ENCODE results near the gene HMOX1. TPM values are rescaled to one million over a fixed set of nuclear protein-coding genes. Genes with fewer than 3 reads are reported as not detected.
A peak's percentile ranks its signal among the peaks of the same experiment; 100 is the strongest.

HMOX1 gene
- total and polyA plus RNA-seq, 9 donors = 11.5 to 36.0 (median 24.8) TPM

DNA sequence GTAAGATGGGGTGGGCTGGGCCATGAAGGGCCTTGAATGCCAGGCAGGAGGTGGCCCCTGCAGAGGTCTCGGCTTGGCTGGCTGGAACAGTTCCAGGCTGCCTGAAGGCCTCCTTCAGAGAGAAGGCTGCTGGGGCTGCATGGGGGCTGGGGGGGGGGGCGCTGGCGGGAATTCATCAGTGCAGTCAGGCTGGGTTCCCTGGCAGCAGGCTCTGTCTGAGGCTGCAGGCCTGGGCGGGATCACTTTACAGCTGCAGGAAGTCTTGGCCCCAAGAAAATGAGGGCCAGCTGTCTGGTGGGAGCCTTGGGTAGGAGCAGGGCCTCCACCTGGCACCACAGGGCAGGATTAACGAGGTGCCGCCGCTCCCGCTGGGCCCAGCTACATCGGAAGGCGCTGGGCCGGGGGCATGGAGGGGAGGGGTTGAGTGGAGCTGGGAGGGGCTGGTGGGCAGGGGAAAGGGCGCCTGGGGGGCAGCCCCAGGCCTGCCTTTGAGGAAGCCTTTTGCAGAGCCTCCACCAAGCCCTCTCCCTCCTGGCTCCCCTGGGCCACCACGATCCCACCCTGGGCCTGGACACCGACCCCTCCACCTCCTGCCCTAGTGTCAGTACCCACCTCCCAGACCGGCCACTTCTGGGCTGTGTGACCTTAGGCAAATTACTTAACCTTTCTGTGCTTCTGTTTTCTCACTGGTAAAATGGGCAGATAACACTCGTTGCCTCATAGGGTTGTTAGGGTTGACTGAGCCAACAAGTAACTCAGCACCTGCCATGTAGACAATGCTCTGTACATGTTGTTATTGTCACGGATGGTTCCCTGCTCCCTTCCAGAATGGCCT is 31.0 kb upstream of the HMOX1 start:
- peak; percentile 81 for DNase-seq
- Histone ChIP-seq H3K36me3 (ENCODE audit: control insufficient read depth, insufficient read depth, low read length) (peaks cover 28% of the 10 kb centered on the region), H3K27me3 (ENCODE audit: control insufficient read depth, insufficient read depth, low read length) (no peaks in the 10 kb centered on the region), H3K27ac (ENCODE audit: low read length) (peak overlapping the region; percentile 4), H3K4me3 (ENCODE audit: low read length) (no peak overlapping the region), H3K9me3 (replicated peaks; ENCODE audit: control insufficient read depth, low read depth, low read length) (no peaks in the 10 kb centered on the region), H3K4me1 (ENCODE audit: control insufficient read depth, insufficient read depth, low read length) (peaks cover 30% of the 10 kb centered on the region)
- WGBS (ENCODE audit: insufficient coverage) = 35% methylated on average over 5 of the region's 17 CpGs

- H3K4me3 ChIP-seq (ENCODE audit: low read length) = peak overlapping the region; percentile 53
- 1% methylated on average over 40 of the region's 47 CpGs for WGBS (ENCODE audit: insufficient coverage)
- no peaks in the 10 kb centered on the region for H3K27me3 ChIP-seq (ENCODE audit: control insufficient read depth, insufficient read depth, low read length)
- DNase-seq = peak; percentile 94
- H3K4me1 ChIP-seq (ENCODE audit: control insufficient read depth, insufficient read depth, low read length) = peaks cover 33% of the 10 kb centered on the region
- peak overlapping the region; percentile 58 for H3K27ac ChIP-seq (ENCODE audit: low read length)
- H3K36me3 ChIP-seq (ENCODE audit: control insufficient read depth, insufficient read depth, low read length) = peaks cover 19% of the 10 kb centered on the region
- H3K9me3 ChIP-seq (replicated peaks; ENCODE audit: control insufficient read depth, low read depth, low read length) = no peaks in the 10 kb centered on the region
These were observed 30.1 kb upstream of the HMOX1 start for GRCh38 chr22:35350539-35351503.

- no peaks in the 10 kb centered on the region for H3K27me3 ChIP-seq (ENCODE audit: control insufficient read depth, insufficient read depth, low read length)
- 75% methylated on average over 12 of the region's 19 CpGs for WGBS (ENCODE audit: insufficient coverage)
- DNase-seq = peak; percentile 80
- peaks cover 7% of the 10 kb centered on the region for H3K36me3 ChIP-seq (ENCODE audit: control insufficient read depth, insufficient read depth, low read length)
- H3K9me3 ChIP-seq (replicated peaks; ENCODE audit: control insufficient read depth, low read depth, low read length) = no peaks in the 10 kb centered on the region
- no peak overlapping the region for H3K4me3 ChIP-seq (ENCODE audit: low read length)
- H3K4me1 ChIP-seq (ENCODE audit: control insufficient read depth, insufficient read depth, low read length) = peaks cover 30% of the 10 kb centered on the region
- H3K27ac ChIP-seq (ENCODE audit: low read length) = peak overlapping the region; percentile 51
These were observed 28.4 kb upstream of the HMOX1 start for GRCh38 chr22:35352214-35353111.

DNA sequence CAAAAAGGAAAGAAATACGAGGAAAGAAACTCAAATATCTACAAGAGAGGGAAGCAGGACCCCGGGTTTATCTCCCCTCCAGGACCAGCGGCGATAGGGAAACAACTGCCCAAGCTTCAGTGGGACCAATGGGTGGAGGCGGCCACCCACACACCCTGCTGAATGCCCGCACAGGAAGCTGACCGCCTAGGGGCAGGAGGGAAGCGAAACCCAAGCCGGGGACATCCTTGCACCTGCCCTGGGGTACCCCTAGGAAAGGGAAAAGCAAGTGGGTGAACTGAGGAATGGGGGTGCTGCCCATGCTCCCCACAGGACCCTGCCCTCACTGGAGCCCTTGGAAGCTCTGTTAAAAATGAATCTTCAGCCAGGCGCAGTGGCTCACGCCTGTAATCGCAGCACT is 27.6 kb upstream of the HMOX1 start:
- no peak for DNase-seq
- H3K4me3 ChIP-seq (ENCODE audit: low read length) = no peak overlapping the region
- H3K27me3 ChIP-seq (ENCODE audit: control insufficient read depth, insufficient read depth, low read length) = no peaks in the 10 kb centered on the region
- no peaks in the 10 kb centered on the region for H3K36me3 ChIP-seq (ENCODE audit: control insufficient read depth, insufficient read depth, low read length)
- H3K4me1 ChIP-seq (ENCODE audit: control insufficient read depth, insufficient read depth, low read length) = peaks cover 30% of the 10 kb centered on the region
- WGBS (ENCODE audit: insufficient coverage) = 80% methylated on average over 2 of the region's 12 CpGs
- H3K9me3 ChIP-seq (replicated peaks; ENCODE audit: control insufficient read depth, low read depth, low read length) = no peaks in the 10 kb centered on the region
- no peak overlapping the region for H3K27ac ChIP-seq (ENCODE audit: low read length)

GRCh38 chr22:35354068-35354467 is 26.8 kb upstream of the HMOX1 start:
- H3K27ac ChIP-seq (ENCODE audit: low read length) = no peak overlapping the region
- DNase-seq = no peak
- peaks cover 25% of the 10 kb centered on the region for H3K4me1 ChIP-seq (ENCODE audit: control insufficient read depth, insufficient read depth, low read length)
- no peaks in the 10 kb centered on the region for H3K9me3 ChIP-seq (replicated peaks; ENCODE audit: control insufficient read depth, low read depth, low read length)
- no peak overlapping the region for H3K4me3 ChIP-seq (ENCODE audit: low read length)
- no peaks in the 10 kb centered on the region for H3K27me3 ChIP-seq (ENCODE audit: control insufficient read depth, insufficient read depth, low read length)
- no peaks in the 10 kb centered on the region for H3K36me3 ChIP-seq (ENCODE audit: control insufficient read depth, insufficient read depth, low read length)
- WGBS (ENCODE audit: insufficient coverage) = 91% methylated on average over 3 of the region's 4 CpGs

DNA sequence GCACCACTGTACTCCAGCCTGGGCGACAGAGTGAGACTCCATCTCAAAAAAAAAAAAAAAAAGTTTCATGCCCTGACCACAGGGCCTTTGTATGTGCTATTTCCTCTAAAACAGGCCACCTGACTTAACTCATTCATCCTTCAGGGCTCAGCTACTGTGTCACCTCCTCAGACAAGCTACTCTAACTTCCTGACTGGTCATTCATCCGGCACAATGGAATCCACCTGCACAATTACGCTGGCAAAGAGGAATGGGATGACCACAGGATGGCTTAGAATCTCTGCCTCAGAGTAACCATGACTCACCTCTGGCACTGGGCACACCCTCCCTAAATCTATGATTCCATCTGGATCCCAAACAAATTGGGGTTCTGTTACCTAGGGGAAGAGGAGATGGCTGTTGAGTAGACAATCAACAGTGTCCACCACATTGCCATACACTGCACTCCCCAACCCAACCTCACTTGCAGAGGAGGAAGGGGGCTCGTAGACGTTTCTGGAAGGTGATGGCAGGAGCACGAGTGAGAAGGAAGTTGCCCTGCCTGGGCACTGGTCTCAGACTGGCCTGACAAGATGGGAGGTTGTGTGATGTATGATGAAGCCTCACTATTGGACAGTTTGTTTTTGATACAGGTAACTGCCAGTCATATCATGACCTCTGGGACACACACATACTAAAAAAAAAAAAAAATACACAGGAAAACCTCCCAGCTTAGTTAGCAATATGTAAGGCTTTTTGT is 22.8 kb upstream of the HMOX1 start:
- no peak for DNase-seq
- Histone ChIP-seq H3K9me3 (replicated peaks; ENCODE audit: control insufficient read depth, low read depth, low read length) (no peaks in the 10 kb centered on the region), H3K27ac (ENCODE audit: low read length) (no peak overlapping the region), H3K4me3 (ENCODE audit: low read length) (no peak overlapping the region), H3K27me3 (ENCODE audit: control insufficient read depth, insufficient read depth, low read length) (peaks cover 3% of the 10 kb centered on the region), H3K36me3 (ENCODE audit: control insufficient read depth, insufficient read depth, low read length) (no peaks in the 10 kb centered on the region), H3K4me1 (ENCODE audit: control insufficient read depth, insufficient read depth, low read length) (peaks cover 3% of the 10 kb centered on the region)
- 100% methylated on average over 2 of the region's 6 CpGs for WGBS (ENCODE audit: insufficient coverage)

DNA sequence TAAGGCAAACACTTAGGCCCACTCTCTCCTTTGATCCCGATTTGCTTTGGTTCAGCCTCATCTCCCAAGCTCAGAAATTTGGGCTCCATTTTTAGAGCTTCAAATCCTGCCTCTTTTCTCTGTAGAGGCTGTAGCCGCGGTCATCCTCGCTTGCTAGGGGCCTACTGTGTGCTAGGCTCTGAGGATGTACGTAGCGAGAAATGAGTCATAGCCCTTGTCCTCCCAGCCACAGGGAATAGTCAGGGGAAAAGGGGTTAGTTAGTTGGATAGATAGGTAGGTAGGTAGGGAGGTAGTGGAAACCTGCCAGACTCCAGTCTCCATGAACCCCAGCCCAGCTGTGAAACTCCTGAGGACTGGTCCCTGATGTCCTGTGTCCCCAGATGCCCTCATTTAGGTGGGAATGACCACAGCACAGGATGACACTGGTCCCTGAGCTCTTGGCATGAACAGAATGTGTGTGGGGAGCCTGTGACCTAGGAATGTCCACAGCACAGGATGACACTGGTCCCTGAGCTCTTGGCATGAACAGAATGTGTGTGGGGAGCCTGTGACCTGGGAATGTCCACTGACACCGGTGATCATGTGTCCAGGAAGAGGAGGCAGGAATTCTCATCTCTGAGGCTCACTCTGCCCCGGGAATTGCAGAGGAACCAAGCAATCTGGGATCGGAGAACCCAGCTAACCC is 21.4 kb upstream of the HMOX1 start:
- WGBS (ENCODE audit: insufficient coverage) = 78% methylated on average over 3 of the region's 9 CpGs
- no peak overlapping the region for H3K4me3 ChIP-seq (ENCODE audit: low read length)
- no peaks in the 10 kb centered on the region for H3K36me3 ChIP-seq (ENCODE audit: control insufficient read depth, insufficient read depth, low read length)
- no peak for DNase-seq
- no peak overlapping the region for H3K27ac ChIP-seq (ENCODE audit: low read length)
- H3K4me1 ChIP-seq (ENCODE audit: control insufficient read depth, insufficient read depth, low read length) = peaks cover 3% of the 10 kb centered on the region
- H3K27me3 ChIP-seq (ENCODE audit: control insufficient read depth, insufficient read depth, low read length) = peaks cover 3% of the 10 kb centered on the region
- H3K9me3 ChIP-seq (replicated peaks; ENCODE audit: control insufficient read depth, low read depth, low read length) = no peaks in the 10 kb centered on the region

- WGBS (ENCODE audit: insufficient coverage) = 51% methylated on average over 5 of the region's 6 CpGs
- H3K4me1 ChIP-seq (ENCODE audit: control insufficient read depth, insufficient read depth, low read length) = no peaks in the 10 kb centered on the region
- no peaks in the 10 kb centered on the region for H3K9me3 ChIP-seq (replicated peaks; ENCODE audit: control insufficient read depth, low read depth, low read length)
- H3K27me3 ChIP-seq (ENCODE audit: control insufficient read depth, insufficient read depth, low read length) = peaks cover 3% of the 10 kb centered on the region
- H3K36me3 ChIP-seq (ENCODE audit: control insufficient read depth, insufficient read depth, low read length) = no peaks in the 10 kb centered on the region
- no peak overlapping the region for H3K27ac ChIP-seq (ENCODE audit: low read length)
- no peak overlapping the region for H3K4me3 ChIP-seq (ENCODE audit: low read length)
- DNase-seq = no peak
These were observed 19.8 kb upstream of the HMOX1 start for GRCh38 chr22:35361001-35361558.
